Activated T-cell treated with anti-CD3 and anti-CD28 coated beads, Interleukin-2, amount 50 U/mL, for 4 hours (primary cell): Measurements from ENCODE around the gene LAYN. TPM values are rescaled to one million over a fixed set of nuclear protein-coding genes. Genes with fewer than 3 reads are reported as not detected.

Experiments used
- ATAC-seq, 2 donors: fragments of 200-7000 bp; cut with Tn5 transposase; one replicate each; pipeline ENCODE4 v1.10.0; 2021
- DNase-seq: peaks from one replicate; pipeline ENCODE4 v3.0.0-alpha.2; 2020
- H3K27me3 Mint-ChIP-seq: one replicate; pipeline ENCODE4 v1.8.0; 2021; ENCODE audit warnings: low read depth, mixed read lengths
- H3K36me3 Mint-ChIP-seq: one replicate; pipeline ENCODE4 v1.8.0; 2022; ENCODE audit warnings: mixed read lengths; ENCODE audit not compliant: insufficient read depth
- H3K4me1 Mint-ChIP-seq: one replicate; pipeline ENCODE4 v1.8.0; 2021; ENCODE audit warnings: low read depth, mixed read lengths
- H3K4me3 Mint-ChIP-seq: one replicate; pipeline ENCODE4 v1.8.0; 2021; ENCODE audit warnings: mild to moderate bottlenecking, moderate library complexity, mixed read lengths
- H3K9me3 Mint-ChIP-seq: one replicate; pipeline ENCODE4 v1.8.0; 2021; ENCODE audit warnings: mixed read lengths
- total RNA-seq, 3 donors: library from RNA; stranded (reverse); gene quantifications; one replicate each; pipeline ENCODE4 v1.2.1, GENCODE V29; 2021

The LAYN gene
- total RNA-seq, 3 donors from 2014 or later: 0.43 to 3.0 (median 1.7) TPM

DNA sequence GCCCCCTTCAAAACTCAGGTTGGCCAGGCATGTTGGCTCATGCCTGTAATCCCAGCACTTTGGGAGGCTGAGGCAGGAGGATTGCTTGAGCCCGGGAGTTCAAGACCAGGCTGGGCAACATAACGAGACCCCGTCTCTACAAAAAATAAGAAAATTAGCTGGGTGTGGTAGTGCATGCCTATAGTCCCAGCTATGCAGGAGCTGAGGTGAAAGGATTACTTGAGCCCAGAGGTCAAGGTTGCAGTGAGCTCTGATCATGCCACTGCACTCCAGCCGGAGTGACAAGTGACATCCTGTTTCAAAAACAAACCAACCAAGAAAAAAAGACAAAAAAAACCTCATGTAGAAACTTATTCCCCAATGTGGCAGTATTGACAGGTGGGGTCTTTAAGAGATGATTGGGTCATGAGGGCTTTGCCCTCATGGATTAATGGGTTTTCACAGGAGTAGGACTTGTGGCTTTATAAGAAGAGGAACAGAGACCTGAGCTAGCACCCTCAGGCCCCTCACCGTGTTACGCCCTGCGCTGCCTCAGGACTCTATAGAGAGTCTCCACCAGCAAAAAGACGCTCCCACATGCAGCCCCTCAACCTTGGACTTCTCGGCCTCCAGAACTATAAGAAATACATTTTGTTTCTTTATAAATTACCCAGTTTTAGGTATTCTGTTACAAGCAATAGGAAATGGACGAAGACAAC is 22.3 kb downstream of the LAYN start:
- ATAC-seq (no peak), DNase-seq (no peak)
- no peaks in the 10 kb centered on the region for H3K9me3 Mint-ChIP-seq
- H3K36me3 Mint-ChIP-seq: no peaks in the 10 kb centered on the region
- H3K27me3 Mint-ChIP-seq: no peaks in the 10 kb centered on the region
- no peak overlapping the region for H3K4me3 Mint-ChIP-seq
- no peaks in the 10 kb centered on the region for H3K4me1 Mint-ChIP-seq

DNA sequence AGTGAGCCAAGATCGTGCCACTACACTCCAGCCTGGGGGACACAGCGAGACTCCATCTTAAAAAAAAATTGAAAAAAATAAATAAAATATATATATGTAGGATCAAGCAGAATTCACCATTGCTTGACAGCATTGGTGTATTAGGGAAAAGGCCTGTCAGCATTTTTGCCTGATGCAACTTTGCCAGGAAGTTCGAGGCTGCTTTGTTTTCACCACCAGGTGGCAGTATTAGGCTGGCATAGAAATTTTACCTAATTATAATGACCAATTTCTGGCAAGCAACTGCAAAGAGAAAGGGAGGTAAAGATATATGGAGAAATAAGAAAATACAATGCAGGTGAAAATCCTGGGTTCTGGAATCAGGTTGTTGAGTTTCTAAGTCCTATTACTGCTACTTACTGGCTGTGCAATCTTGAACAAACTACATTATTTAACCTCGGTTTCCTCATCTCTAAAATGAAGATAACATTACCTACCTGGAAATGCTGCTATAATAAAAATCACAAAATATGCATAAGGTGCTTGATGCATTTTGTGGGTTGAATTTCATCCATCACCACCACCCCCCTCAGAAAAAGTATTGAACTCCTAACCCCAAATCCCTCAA is 24.7 kb downstream of the LAYN start:
- no peaks in the 10 kb centered on the region for H3K27me3 Mint-ChIP-seq
- peak; percentile 64 for DNase-seq
- H3K9me3 Mint-ChIP-seq: no peaks in the 10 kb centered on the region
- peak; percentile 30 to 38 for ATAC-seq
- no peaks in the 10 kb centered on the region for H3K36me3 Mint-ChIP-seq
- no peaks in the 10 kb centered on the region for H3K4me1 Mint-ChIP-seq
- no peak overlapping the region for H3K4me3 Mint-ChIP-seq

DNA sequence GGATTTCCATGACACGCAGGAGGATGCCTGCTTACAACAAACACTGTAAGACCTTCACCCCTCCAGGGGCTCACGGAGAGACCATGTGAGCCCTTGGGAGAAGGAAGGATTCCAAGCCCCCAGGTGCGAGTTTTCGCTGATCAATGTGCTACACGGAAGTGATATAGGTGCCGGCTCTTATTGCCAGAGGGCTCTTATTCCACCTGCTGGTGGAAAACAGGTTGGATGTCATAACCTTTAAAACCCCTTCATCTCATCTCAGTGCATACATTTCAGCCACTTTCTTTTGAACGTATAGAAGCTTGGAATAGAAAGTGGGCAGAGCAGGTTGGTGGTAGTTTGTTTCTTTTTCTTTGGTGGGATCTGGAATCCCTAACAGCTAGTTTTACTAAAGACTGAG is 25.8 kb downstream of the LAYN start:
- DNase-seq (no peak), ATAC-seq (no peak)
- H3K27me3 Mint-ChIP-seq: peaks cover 3% of the 10 kb centered on the region
- no peaks in the 10 kb centered on the region for H3K9me3 Mint-ChIP-seq
- H3K36me3 Mint-ChIP-seq: no peaks in the 10 kb centered on the region
- no peaks in the 10 kb centered on the region for H3K4me1 Mint-ChIP-seq
- H3K4me3 Mint-ChIP-seq: no peak overlapping the region

DNA sequence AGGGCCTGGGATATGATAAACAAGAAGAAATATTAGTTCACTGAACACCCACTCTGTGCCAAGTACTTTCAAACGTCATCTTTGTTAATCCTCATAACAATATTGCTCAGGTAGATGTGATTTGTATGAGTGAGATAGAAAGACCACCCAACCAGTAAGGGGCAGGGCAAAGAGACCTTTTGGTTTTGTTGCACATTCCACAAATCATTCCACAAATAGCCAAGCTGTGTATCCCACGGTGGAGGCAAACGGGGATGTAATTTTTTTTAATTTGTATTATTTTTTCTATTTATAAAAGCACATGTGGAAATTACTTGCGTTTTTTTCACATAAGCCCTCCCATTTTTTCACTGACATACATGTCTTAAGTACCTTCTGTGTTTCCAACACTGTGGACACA is 29.0 kb downstream of the LAYN start:
- ATAC-seq: no peak
- H3K4me1 Mint-ChIP-seq: no peaks in the 10 kb centered on the region

DNA sequence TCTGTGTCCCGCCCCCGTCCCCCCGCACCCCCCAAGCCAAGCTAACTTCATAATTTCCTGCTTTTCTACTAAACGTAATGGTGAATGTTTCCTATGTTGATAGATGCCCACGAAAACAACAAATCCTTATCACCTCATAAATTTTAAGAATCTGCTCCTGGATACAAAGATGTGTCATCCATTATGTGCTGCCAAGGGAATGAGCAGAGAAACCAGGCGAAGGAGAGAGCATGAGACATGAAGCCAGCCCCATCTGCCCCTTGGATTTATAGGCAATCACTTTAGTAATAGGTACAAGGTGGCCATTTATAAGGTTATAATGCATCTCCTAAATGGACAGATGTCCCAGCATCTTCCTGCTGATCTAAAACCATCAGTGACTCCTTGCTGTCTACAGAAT is 30.3 kb downstream of the LAYN start:
- no peaks in the 10 kb centered on the region for H3K36me3 Mint-ChIP-seq
- peaks cover 13% of the 10 kb centered on the region for H3K27me3 Mint-ChIP-seq

More for the DNA sequence above, 29.0 kb downstream of the LAYN start:
- DNase-seq: no peak
- peaks cover 11% of the 10 kb centered on the region for H3K27me3 Mint-ChIP-seq
- H3K36me3 Mint-ChIP-seq: no peaks in the 10 kb centered on the region
- H3K4me3 Mint-ChIP-seq: no peak overlapping the region
- no peaks in the 10 kb centered on the region for H3K9me3 Mint-ChIP-seq

DNA sequence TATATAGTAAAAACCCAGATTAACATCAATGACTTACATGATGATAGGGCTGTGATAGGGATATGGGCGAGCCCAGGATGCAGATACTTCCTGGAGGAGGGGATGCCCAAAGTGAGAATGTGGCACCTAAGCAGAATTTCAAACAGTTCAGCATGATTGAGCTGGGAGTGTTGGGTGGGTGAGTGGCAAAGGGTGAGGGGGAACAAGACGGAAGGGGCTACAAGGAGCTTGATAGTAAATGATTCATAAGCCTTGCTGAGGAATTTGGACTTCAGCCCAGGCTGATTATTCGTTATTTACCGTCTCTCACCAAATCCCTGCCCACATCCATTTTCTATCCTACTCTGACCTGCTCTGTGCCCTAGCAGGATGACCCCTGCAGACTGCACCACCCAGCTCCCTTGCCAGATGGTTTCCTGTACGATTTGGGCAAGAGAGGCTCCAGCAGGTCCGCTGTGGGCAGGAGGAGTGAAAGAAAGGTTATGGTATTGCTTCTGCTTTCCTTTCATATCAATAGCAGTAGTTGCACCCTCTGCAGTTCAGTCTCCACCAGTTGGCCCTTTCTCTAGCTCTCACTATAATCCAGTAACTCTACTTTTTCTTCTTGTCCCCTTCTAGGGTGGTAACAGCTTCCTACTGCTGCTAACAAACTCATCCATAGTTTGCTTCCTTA is 31.4 kb downstream of the LAYN start:
- H3K4me3 Mint-ChIP-seq: no peak overlapping the region
- H3K27me3 Mint-ChIP-seq: peaks cover 13% of the 10 kb centered on the region
- DNase-seq (no peak), ATAC-seq (no peak)
- H3K36me3 Mint-ChIP-seq: no peaks in the 10 kb centered on the region
- H3K9me3 Mint-ChIP-seq: no peaks in the 10 kb centered on the region
- peaks cover 2% of the 10 kb centered on the region for H3K4me1 Mint-ChIP-seq

More for the DNA sequence above, 30.3 kb downstream of the LAYN start:
- Mint-ChIP-seq H3K9me3 (no peaks in the 10 kb centered on the region), H3K4me1 (peaks cover 2% of the 10 kb centered on the region), H3K4me3 (no peak overlapping the region)
- ATAC-seq (no peak), DNase-seq (no peak)

DNA sequence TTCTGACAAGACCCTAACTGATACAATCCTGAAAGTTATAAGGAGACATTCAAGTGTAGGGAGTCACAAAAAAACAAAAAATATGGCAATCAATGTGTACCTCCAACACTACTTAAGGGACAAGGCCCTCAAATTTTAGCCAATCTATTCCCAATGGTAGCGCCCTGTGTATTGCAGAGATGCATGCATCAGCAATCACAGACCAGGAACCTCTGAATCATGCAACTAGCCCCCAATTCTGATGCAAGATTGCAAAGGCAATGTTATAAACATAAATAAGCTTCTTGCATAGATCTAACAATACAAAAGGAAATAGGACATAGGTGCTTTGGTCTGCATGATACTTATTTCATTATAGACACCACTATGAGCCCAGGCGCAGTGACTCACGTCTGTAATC is 32.1 kb downstream of the LAYN start:
- Mint-ChIP-seq H3K9me3 (no peaks in the 10 kb centered on the region), H3K36me3 (no peaks in the 10 kb centered on the region), H3K27me3 (peaks cover 13% of the 10 kb centered on the region), H3K4me3 (no peak overlapping the region), H3K4me1 (peaks cover 2% of the 10 kb centered on the region)
- no peak for ATAC-seq
- DNase-seq: no peak

DNA sequence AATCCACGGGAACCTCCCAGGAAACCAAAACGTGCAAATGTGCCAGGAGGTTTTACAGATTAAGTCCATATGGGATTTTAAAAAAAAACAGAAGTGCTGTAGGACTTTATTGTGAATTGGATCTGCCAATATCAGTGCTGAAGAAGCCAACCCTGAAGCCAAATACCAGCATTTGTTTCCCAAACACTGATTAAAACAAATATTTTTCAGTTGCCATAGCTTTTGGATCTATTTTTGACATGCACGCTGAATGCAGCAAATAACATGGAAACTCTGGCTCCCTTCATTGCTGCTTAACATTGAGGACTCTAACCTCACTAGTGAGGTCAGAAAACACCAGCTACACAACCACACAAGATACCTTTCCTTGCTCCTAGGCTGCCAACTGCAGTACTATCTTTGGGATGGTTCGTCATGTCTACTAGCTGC is 33.3 kb downstream of the LAYN start:
- ATAC-seq (no peak), DNase-seq (no peak)
- Mint-ChIP-seq H3K36me3 (no peaks in the 10 kb centered on the region), H3K9me3 (no peaks in the 10 kb centered on the region), H3K27me3 (peaks cover 13% of the 10 kb centered on the region), H3K4me3 (no peak overlapping the region), H3K4me1 (peaks cover 2% of the 10 kb centered on the region)

DNA sequence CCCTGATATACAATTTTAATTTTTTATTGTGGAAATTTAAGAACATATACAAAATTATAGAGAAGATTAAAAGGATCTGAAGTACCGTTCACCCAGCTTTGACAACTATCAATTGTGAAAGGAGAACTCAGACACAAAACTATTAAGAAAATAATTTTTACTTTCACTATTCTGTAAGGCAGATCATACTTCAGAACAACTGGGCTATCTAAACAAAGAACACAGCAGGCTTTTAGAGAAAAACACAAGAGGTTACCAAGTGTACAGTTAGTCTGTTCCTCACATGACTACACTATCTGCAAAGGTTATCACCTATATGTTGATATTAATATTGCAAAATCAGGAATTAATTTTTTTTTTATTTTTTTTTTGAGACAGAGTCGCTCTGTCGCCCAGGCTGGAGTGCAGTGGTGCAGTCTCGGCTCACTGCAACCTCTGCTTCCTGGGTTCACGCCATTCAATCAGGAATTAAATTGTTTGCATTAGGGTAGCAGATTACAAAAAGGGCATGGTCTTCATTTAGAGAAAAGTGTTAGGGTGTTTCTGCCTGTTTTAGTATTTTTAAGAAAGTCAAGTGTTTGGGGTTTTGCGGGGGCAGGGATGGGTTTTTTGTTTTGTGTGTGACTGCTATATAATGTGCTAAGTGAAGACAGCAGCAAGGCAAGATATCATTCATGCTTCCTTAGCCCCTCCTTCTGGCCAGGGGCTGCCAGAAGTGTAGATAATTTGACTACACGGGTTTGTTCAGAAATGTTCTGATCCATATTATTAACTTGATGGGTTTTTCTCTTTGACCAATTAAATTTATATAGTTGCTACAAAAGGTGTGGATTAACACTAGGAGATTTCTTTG is 34.1 kb downstream of the LAYN start:
- Mint-ChIP-seq H3K36me3 (no peaks in the 10 kb centered on the region), H3K4me3 (peak overlapping the region; percentile 33), H3K4me1 (peaks cover 2% of the 10 kb centered on the region), H3K9me3 (no peaks in the 10 kb centered on the region), H3K27me3 (peaks cover 13% of the 10 kb centered on the region)
- ATAC-seq (no peak), DNase-seq (no peak)

DNA sequence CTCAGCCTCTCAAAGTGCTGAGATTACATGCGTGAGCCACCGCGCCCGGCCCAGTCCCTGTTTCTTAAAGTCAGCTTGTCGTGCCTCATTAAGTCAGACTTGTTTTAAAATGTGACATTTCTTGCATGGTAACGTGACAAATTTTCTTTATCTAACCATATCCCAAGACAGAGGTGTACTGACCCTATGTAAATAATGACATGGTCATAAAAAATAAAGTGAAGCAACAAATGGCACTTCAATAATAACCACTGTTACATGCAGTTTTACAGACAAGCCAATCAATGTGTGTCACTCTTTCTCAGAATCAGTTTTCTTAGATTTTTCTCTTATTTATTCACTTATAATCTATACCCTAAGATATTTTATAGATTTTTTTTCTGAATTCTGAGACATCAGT is 35.2 kb downstream of the LAYN start:
- H3K27me3 Mint-ChIP-seq: peaks cover 13% of the 10 kb centered on the region
- no peaks in the 10 kb centered on the region for H3K9me3 Mint-ChIP-seq
- ATAC-seq (no peak), DNase-seq (no peak)
- no peak overlapping the region for H3K4me3 Mint-ChIP-seq
- no peaks in the 10 kb centered on the region for H3K36me3 Mint-ChIP-seq
- H3K4me1 Mint-ChIP-seq: peaks cover 2% of the 10 kb centered on the region

DNA sequence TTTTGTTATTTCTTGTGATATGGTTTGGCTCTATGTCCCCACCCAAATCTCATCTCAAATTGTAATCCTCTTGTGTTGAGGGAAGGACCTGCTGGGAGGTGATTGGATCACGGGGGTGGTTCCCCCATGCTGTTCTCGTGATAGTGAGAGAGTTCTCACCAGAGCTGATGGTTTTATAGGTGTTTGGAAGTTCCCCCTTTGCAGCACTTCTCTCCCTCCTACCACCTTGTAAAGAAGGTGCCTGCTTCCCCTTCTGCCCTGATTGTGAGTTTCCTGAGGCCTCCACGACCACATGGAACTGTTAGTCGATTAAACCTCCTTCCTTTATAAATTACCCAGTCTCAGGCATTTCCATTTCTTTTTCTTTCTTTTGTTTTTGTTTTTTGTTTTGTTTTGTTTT is 37.3 kb downstream of the LAYN start:
- peaks cover 2% of the 10 kb centered on the region for H3K4me1 Mint-ChIP-seq
- H3K4me3 Mint-ChIP-seq: no peak overlapping the region
- H3K27me3 Mint-ChIP-seq: peaks cover 2% of the 10 kb centered on the region
- no peaks in the 10 kb centered on the region for H3K9me3 Mint-ChIP-seq
- no peaks in the 10 kb centered on the region for H3K36me3 Mint-ChIP-seq
- no peak for ATAC-seq
- DNase-seq: no peak

DNA sequence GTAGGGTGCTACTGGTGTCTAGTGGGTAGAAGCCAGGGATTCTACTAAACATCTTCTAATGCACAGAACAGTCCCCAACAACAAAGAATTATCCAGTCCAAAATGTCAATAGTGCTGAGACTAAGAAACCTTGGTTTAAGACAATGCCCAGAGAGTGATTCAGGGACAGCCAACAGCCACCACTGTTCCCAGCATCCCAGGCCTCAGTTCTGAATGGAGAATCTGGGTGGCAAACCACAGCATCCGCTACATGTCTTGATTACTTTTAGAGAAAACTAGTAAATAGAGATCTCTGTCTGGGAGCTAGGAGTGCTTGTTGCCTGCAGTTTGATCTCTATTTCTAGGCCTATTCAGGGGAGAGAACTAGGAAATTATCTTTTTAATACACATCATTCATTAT is 40.8 kb downstream of the LAYN start:
- no peaks in the 10 kb centered on the region for H3K27me3 Mint-ChIP-seq
- no peak for ATAC-seq
- H3K36me3 Mint-ChIP-seq: no peaks in the 10 kb centered on the region

DNA sequence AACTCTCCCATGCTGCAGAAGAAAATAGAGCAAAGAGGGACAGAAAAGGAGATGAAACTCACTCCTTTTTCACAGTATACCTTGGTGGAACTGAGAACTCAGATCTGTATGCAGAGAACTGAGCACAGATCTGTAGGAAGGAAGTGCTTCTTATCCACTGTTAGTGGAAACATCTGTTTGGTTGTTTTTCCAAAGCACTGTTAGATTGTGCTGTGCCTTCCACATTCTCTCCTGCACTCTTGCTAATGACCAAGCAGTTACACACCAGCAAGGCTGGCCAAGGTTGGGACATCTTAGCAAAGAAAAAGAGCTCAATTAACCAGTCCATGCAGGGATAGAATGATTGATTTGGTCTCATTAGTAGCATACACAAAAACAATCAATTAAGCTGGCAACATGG is 41.6 kb downstream of the LAYN start:
- Mint-ChIP-seq H3K4me1 (no peaks in the 10 kb centered on the region), H3K9me3 (no peaks in the 10 kb centered on the region), H3K27me3 (no peaks in the 10 kb centered on the region), H3K4me3 (no peak overlapping the region), H3K36me3 (no peaks in the 10 kb centered on the region)
- ATAC-seq: no peak
- DNase-seq: no peak

More for the DNA sequence above, 40.8 kb downstream of the LAYN start:
- DNase-seq: no peak
- H3K9me3 Mint-ChIP-seq: no peaks in the 10 kb centered on the region
- no peak overlapping the region for H3K4me3 Mint-ChIP-seq
- no peaks in the 10 kb centered on the region for H3K4me1 Mint-ChIP-seq

DNA sequence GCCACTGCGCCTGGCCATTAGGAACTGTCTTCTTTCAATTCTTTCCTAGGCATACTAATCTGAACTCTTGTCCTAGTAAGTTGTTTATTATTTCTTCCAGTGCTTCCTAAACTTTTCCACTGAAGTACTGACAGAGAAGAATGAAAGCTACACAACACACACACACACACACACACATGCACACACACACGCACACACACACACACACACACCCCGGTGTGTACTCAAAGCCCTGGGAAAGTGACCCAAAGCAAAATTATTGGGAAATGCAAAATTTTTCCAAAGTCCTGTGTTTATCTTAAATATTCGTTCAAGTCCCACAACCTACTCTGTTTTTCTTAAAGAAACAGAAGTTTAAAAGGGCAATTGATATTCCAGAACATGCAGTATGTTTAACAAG is 42.4 kb downstream of the LAYN start:
- Mint-ChIP-seq H3K4me3 (no peak overlapping the region), H3K9me3 (no peaks in the 10 kb centered on the region), H3K27me3 (no peaks in the 10 kb centered on the region), H3K4me1 (no peaks in the 10 kb centered on the region), H3K36me3 (no peaks in the 10 kb centered on the region)
- ATAC-seq (no peak), DNase-seq (no peak)
